ENCODE results near the gene CORO1A. TPM values are rescaled to one million over a fixed set of nuclear protein-coding genes. Genes with fewer than 3 reads are reported as not detected.
"Not testable (repeated sequence)": the region's sequence is repeated elsewhere in the genome, so short reads cannot be mapped to it uniquely, and the experiment has no call there.

CORO1A gene
- total and polyA plus RNA-seq, 2 donors: 312 to 554 TPM

- H3K36me3 ChIP-seq (ENCODE audit: control insufficient read depth in 2 of 2, insufficient read depth in 2 of 2, low read length in 1 of 2): no peaks in the 10 kb centered on the region
- H3K27ac ChIP-seq (ENCODE audit: low read depth in 1 of 2, low read length in 1 of 2): no peak overlapping the region
- H3K4me3 ChIP-seq (ENCODE audit: low read length in 2 of 2): no peak overlapping the region
- peaks cover 0 to 4% of the 10 kb centered on the region in 2 donors for H3K4me1 ChIP-seq (ENCODE audit: control insufficient read depth in 2 of 2, insufficient read depth in 2 of 2, low read length in 2 of 2)
- H3K9me3 ChIP-seq (ENCODE audit: control insufficient read depth in 2 of 2, insufficient read depth in 1 of 2, low read length in 1 of 2): no peaks in the 10 kb centered on the region
- no peak for DNase-seq (ENCODE audit: low read depth in 6 of 9, low spot score in 9 of 9)
- 83% methylated on average over 3 of the region's 3 CpGs for WGBS
- H3K27me3 ChIP-seq (ENCODE audit: control insufficient read depth in 2 of 2, insufficient read depth in 1 of 2, low read length in 1 of 2): no peaks in the 10 kb centered on the region
Observed at GRCh38 chr16:30163538-30163937, 19.9 kb upstream of the CORO1A start.

- peaks cover 0 to 4% of the 10 kb centered on the region in 2 donors for H3K4me1 ChIP-seq (ENCODE audit: control insufficient read depth in 2 of 2, insufficient read depth in 2 of 2, low read length in 2 of 2)
- no peaks in the 10 kb centered on the region for H3K27me3 ChIP-seq (ENCODE audit: control insufficient read depth in 2 of 2, insufficient read depth in 1 of 2, low read length in 1 of 2)
- no peak overlapping the region for H3K4me3 ChIP-seq (ENCODE audit: low read length in 2 of 2)
- no peak overlapping the region for H3K27ac ChIP-seq (ENCODE audit: low read depth in 1 of 2, low read length in 1 of 2)
- 55% methylated on average over 11 of the region's 11 CpGs for whole genome bisulfite sequencing
- no peaks in the 10 kb centered on the region for H3K9me3 ChIP-seq (ENCODE audit: control insufficient read depth in 2 of 2, insufficient read depth in 1 of 2, low read length in 1 of 2)
- H3K36me3 ChIP-seq (ENCODE audit: control insufficient read depth in 2 of 2, insufficient read depth in 2 of 2, low read length in 1 of 2): no peaks in the 10 kb centered on the region
- peak in 5 of 9 donors; percentile 11 to 58 (median 13) for DNase-seq (ENCODE audit: low read depth in 6 of 9, low spot score in 9 of 9)
Observed at GRCh38 chr16:30166202-30166902, 17.1 kb upstream of the CORO1A start.

DNA sequence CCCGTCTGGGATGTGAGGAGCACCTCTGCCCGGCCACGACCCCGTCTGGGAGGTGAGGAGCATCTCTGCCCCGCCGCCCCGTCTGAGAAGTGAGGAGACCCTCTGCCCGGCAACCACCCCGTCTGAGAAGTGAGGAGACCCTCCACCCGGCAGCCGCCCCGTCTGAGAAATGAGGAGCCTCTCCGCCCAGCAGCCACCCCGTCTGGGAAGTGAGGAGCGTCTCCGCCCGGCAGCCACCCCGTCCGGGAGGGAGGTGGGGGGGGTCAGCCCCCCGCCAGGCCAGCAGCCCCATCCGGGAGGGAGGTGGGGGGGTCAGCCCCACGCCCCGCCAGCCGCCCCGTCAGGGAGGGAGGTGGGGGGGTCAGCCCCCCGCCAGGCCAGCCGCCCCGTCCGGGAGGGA lies 14.7 kb upstream of the CORO1A start:
- not testable (repeated sequence) for DNase-seq (ENCODE audit: low read depth in 6 of 9, low spot score in 9 of 9); H3K9me3 ChIP-seq (ENCODE audit: control insufficient read depth in 2 of 2, insufficient read depth in 1 of 2, low read length in 1 of 2); H3K36me3 ChIP-seq (ENCODE audit: control insufficient read depth in 2 of 2, insufficient read depth in 2 of 2, low read length in 1 of 2); H3K27ac ChIP-seq (ENCODE audit: low read depth in 1 of 2, low read length in 1 of 2); H3K4me1 ChIP-seq (ENCODE audit: control insufficient read depth in 2 of 2, insufficient read depth in 2 of 2, low read length in 2 of 2); H3K27me3 ChIP-seq (ENCODE audit: control insufficient read depth in 2 of 2, insufficient read depth in 1 of 2, low read length in 1 of 2); H3K4me3 ChIP-seq (ENCODE audit: low read length in 2 of 2)
- 97% methylated on average over 15 of the region's 29 CpGs for whole genome bisulfite sequencing

GRCh38 chr16:30169416-30169815 lies 14.0 kb upstream of the CORO1A start:
- not testable (repeated sequence) for DNase-seq (ENCODE audit: low read depth in 6 of 9, low spot score in 9 of 9); H3K27me3 ChIP-seq (ENCODE audit: control insufficient read depth in 2 of 2, insufficient read depth in 1 of 2, low read length in 1 of 2); H3K9me3 ChIP-seq (ENCODE audit: control insufficient read depth in 2 of 2, insufficient read depth in 1 of 2, low read length in 1 of 2); H3K36me3 ChIP-seq (ENCODE audit: control insufficient read depth in 2 of 2, insufficient read depth in 2 of 2, low read length in 1 of 2); H3K4me1 ChIP-seq (ENCODE audit: control insufficient read depth in 2 of 2, insufficient read depth in 2 of 2, low read length in 2 of 2); H3K4me3 ChIP-seq (ENCODE audit: low read length in 2 of 2); H3K27ac ChIP-seq (ENCODE audit: low read depth in 1 of 2, low read length in 1 of 2)
- WGBS: 99% methylated on average over 29 of the region's 38 CpGs

GRCh38 chr16:30170145-30170544 lies 13.3 kb upstream of the CORO1A start:
- not testable (repeated sequence) for H3K9me3 ChIP-seq (ENCODE audit: control insufficient read depth in 2 of 2, insufficient read depth in 1 of 2, low read length in 1 of 2); H3K4me1 ChIP-seq (ENCODE audit: control insufficient read depth in 2 of 2, insufficient read depth in 2 of 2, low read length in 2 of 2); H3K36me3 ChIP-seq (ENCODE audit: control insufficient read depth in 2 of 2, insufficient read depth in 2 of 2, low read length in 1 of 2); H3K27me3 ChIP-seq (ENCODE audit: control insufficient read depth in 2 of 2, insufficient read depth in 1 of 2, low read length in 1 of 2); H3K4me3 ChIP-seq (ENCODE audit: low read length in 2 of 2); H3K27ac ChIP-seq (ENCODE audit: low read depth in 1 of 2, low read length in 1 of 2); DNase-seq (ENCODE audit: low read depth in 6 of 9, low spot score in 9 of 9)
- 94% methylated on average over 18 of the region's 31 CpGs for WGBS

DNA sequence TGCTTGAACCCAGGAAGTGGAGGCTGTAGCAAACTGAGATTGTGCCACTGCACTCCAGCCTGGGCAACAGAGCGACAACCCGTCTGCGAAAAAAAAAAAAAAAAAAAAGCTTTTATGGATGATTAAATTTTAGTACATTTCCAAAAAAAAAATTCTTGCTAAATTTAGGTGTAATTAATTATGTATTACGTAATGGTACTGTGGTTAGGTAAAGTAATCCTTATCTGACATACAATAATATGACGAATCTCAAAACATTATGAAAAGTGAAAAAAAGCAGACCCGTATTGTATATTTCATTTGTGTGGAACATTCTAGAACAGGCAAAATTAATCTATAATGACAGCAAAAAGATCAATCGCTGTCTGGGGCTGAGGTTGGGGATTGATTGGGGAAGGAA lies 10.3 kb upstream of the CORO1A start:
- WGBS: 94% methylated on average over 7 of the region's 7 CpGs
- no peak overlapping the region for H3K27ac ChIP-seq (ENCODE audit: low read depth in 1 of 2, low read length in 1 of 2)
- DNase-seq (ENCODE audit: low read depth in 6 of 9, low spot score in 9 of 9): no peak
- no peaks in the 10 kb centered on the region for H3K27me3 ChIP-seq (ENCODE audit: control insufficient read depth in 2 of 2, insufficient read depth in 1 of 2, low read length in 1 of 2)
- H3K36me3 ChIP-seq (ENCODE audit: control insufficient read depth in 2 of 2, insufficient read depth in 2 of 2, low read length in 1 of 2): no peaks in the 10 kb centered on the region
- H3K4me3 ChIP-seq (ENCODE audit: low read length in 2 of 2): no peak overlapping the region
- no peaks in the 10 kb centered on the region for H3K9me3 ChIP-seq (ENCODE audit: control insufficient read depth in 2 of 2, insufficient read depth in 1 of 2, low read length in 1 of 2)
- H3K4me1 ChIP-seq (ENCODE audit: control insufficient read depth in 2 of 2, insufficient read depth in 2 of 2, low read length in 2 of 2): no peaks in the 10 kb centered on the region

- H3K27ac ChIP-seq (ENCODE audit: low read depth in 1 of 2, low read length in 1 of 2); H3K9me3 ChIP-seq (ENCODE audit: control insufficient read depth in 2 of 2, insufficient read depth in 1 of 2, low read length in 1 of 2); H3K27me3 ChIP-seq (ENCODE audit: control insufficient read depth in 2 of 2, insufficient read depth in 1 of 2, low read length in 1 of 2); H3K36me3 ChIP-seq (ENCODE audit: control insufficient read depth in 2 of 2, insufficient read depth in 2 of 2, low read length in 1 of 2); H3K4me3 ChIP-seq (ENCODE audit: low read length in 2 of 2); H3K4me1 ChIP-seq (ENCODE audit: control insufficient read depth in 2 of 2, insufficient read depth in 2 of 2, low read length in 2 of 2); DNase-seq (ENCODE audit: low read depth in 6 of 9, low spot score in 9 of 9): not testable (repeated sequence)
- WGBS: 96% methylated on average over 6 of the region's 6 CpGs
Observed at GRCh38 chr16:30176876-30177275, 6.5 kb upstream of the CORO1A start.

DNA sequence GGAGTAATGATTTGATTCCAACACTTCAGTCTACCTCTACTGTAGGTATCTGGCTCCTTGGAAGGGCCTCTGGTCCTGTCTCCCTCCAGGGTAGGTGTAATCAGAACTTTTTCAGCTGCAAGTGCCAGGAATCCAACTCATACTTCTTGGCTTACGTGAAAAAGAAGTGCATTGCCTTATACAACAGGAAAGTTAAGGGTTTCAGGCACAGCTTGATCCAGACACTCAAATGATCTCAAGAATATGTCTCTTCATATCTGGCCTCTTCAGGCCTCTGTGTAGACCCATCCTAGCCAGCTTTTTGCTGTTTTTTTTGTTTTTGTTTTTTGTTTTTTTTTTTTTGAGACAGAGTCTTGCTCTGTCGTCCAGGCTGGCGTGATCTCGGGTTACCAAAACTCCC lies 4.2 kb upstream of the CORO1A start:
- 98% methylated on average over 4 of the region's 4 CpGs for WGBS
- DNase-seq (ENCODE audit: low read depth in 6 of 9, low spot score in 9 of 9): no peak

GRCh38 chr16:30179931-30180330 lies 3.5 kb upstream of the CORO1A start:
- H3K27ac ChIP-seq (ENCODE audit: low read depth in 1 of 2, low read length in 1 of 2): no peak overlapping the region
- no peaks in the 10 kb centered on the region for H3K9me3 ChIP-seq (ENCODE audit: control insufficient read depth in 2 of 2, insufficient read depth in 1 of 2, low read length in 1 of 2)
- no peak for DNase-seq (ENCODE audit: low read depth in 6 of 9, low spot score in 9 of 9)
- H3K4me3 ChIP-seq (ENCODE audit: low read length in 2 of 2): no peak overlapping the region
- no peaks in the 10 kb centered on the region for H3K27me3 ChIP-seq (ENCODE audit: control insufficient read depth in 2 of 2, insufficient read depth in 1 of 2, low read length in 1 of 2)
- H3K4me1 ChIP-seq (ENCODE audit: control insufficient read depth in 2 of 2, insufficient read depth in 2 of 2, low read length in 2 of 2): peaks cover 2 to 15% of the 10 kb centered on the region in 2 donors
- 98% methylated on average over 9 of the region's 9 CpGs for WGBS
- H3K36me3 ChIP-seq (ENCODE audit: control insufficient read depth in 2 of 2, insufficient read depth in 2 of 2, low read length in 1 of 2): peaks cover 0 to 5% of the 10 kb centered on the region in 2 donors

More for the DNA sequence above, 4.2 kb upstream of the CORO1A start:
- no peaks in the 10 kb centered on the region for H3K9me3 ChIP-seq (ENCODE audit: control insufficient read depth in 2 of 2, insufficient read depth in 1 of 2, low read length in 1 of 2)
- H3K36me3 ChIP-seq (ENCODE audit: control insufficient read depth in 2 of 2, insufficient read depth in 2 of 2, low read length in 1 of 2): no peaks in the 10 kb centered on the region
- H3K27me3 ChIP-seq (ENCODE audit: control insufficient read depth in 2 of 2, insufficient read depth in 1 of 2, low read length in 1 of 2): no peaks in the 10 kb centered on the region
- H3K4me3 ChIP-seq (ENCODE audit: low read length in 2 of 2): no peak overlapping the region
- no peak overlapping the region for H3K27ac ChIP-seq (ENCODE audit: low read depth in 1 of 2, low read length in 1 of 2)
- peaks cover 2 to 7% of the 10 kb centered on the region in 2 donors for H3K4me1 ChIP-seq (ENCODE audit: control insufficient read depth in 2 of 2, insufficient read depth in 2 of 2, low read length in 2 of 2)
